ENCODE measurements around the gene HSFX1.

HSFX1 gene

GRCh38 chrX:149799095-149799714, 25.3 kb downstream of the HSFX1 start:
- no peaks in the 10 kb centered on the region for H3K9me3 ChIP-seq
- intact Hi-C loops (cut with DNase I; ENCODE audit: low total_unique reads) = no loop called here
- H3K4me1 ChIP-seq = no peaks in the 10 kb centered on the region
- H3K27me3 ChIP-seq = no peaks in the 10 kb centered on the region
- H3K4me3 ChIP-seq = no peak overlapping the region
- no peak for TF ChIP-seq CTCF (IDR thresholded peaks at IDR 0.05)
- no peak for DNase-seq
- H3K27ac ChIP-seq = no peak overlapping the region
- H3K36me3 ChIP-seq = no peaks in the 10 kb centered on the region

- Histone ChIP-seq H3K27ac (no peak overlapping the region), H3K9me3 (no peaks in the 10 kb centered on the region), H3K4me3 (no peak overlapping the region), H3K27me3 (no peaks in the 10 kb centered on the region), H3K4me1 (no peaks in the 10 kb centered on the region), H3K36me3 (no peaks in the 10 kb centered on the region)
- no peak for DNase-seq
- TF ChIP-seq CTCF (IDR thresholded peaks at IDR 0.05) = no peak
- intact Hi-C loops (cut with DNase I; ENCODE audit: low total_unique reads) = no loop called here
These were observed 26.1 kb downstream of the HSFX1 start for GRCh38 chrX:149799938-149800337.

- H3K4me3 ChIP-seq = no peak overlapping the region
- no peak overlapping the region for H3K27ac ChIP-seq
- H3K27me3 ChIP-seq = no peaks in the 10 kb centered on the region
- H3K4me1 ChIP-seq = no peaks in the 10 kb centered on the region
- H3K9me3 ChIP-seq = no peaks in the 10 kb centered on the region
- no peak for TF ChIP-seq CTCF (IDR thresholded peaks at IDR 0.05)
- DNase-seq = no peak
- intact Hi-C loops (cut with DNase I; ENCODE audit: low total_unique reads) = no loop called here
- no peaks in the 10 kb centered on the region for H3K36me3 ChIP-seq
These were observed 29.7 kb downstream of the HSFX1 start for GRCh38 chrX:149803458-149804062.

GRCh38 chrX:149804102-149804501, 30.2 kb downstream of the HSFX1 start:
- Histone ChIP-seq H3K27ac (no peak overlapping the region), H3K4me1 (no peaks in the 10 kb centered on the region), H3K9me3 (no peaks in the 10 kb centered on the region), H3K36me3 (no peaks in the 10 kb centered on the region), H3K4me3 (no peak overlapping the region), H3K27me3 (no peaks in the 10 kb centered on the region)
- DNase-seq = no peak
- intact Hi-C loops (cut with DNase I; ENCODE audit: low total_unique reads) = no loop called here
- TF ChIP-seq CTCF (IDR thresholded peaks at IDR 0.05) = no peak

- no peak overlapping the region for H3K27ac ChIP-seq
These were observed 34.0 kb downstream of the HSFX1 start for GRCh38 chrX:149807747-149808458.

More at GRCh38 chrX:149807747-149808458, 34.0 kb downstream of the HSFX1 start:
- intact Hi-C loops (cut with DNase I; ENCODE audit: low total_unique reads) = no loop called here
- Histone ChIP-seq H3K27me3 (no peaks in the 10 kb centered on the region), H3K4me3 (no peak overlapping the region), H3K4me1 (no peaks in the 10 kb centered on the region), H3K36me3 (no peaks in the 10 kb centered on the region), H3K9me3 (no peaks in the 10 kb centered on the region)
- TF ChIP-seq CTCF (IDR thresholded peaks at IDR 0.05) = no peak
- no peak for DNase-seq

Measured in tibial artery (tissue), 4 donors.